ENCODE measurements around the gene ABCC4.
A peak's percentile ranks its signal among the peaks of the same experiment; 100 is the strongest.

Gene ABCC4

DNA sequence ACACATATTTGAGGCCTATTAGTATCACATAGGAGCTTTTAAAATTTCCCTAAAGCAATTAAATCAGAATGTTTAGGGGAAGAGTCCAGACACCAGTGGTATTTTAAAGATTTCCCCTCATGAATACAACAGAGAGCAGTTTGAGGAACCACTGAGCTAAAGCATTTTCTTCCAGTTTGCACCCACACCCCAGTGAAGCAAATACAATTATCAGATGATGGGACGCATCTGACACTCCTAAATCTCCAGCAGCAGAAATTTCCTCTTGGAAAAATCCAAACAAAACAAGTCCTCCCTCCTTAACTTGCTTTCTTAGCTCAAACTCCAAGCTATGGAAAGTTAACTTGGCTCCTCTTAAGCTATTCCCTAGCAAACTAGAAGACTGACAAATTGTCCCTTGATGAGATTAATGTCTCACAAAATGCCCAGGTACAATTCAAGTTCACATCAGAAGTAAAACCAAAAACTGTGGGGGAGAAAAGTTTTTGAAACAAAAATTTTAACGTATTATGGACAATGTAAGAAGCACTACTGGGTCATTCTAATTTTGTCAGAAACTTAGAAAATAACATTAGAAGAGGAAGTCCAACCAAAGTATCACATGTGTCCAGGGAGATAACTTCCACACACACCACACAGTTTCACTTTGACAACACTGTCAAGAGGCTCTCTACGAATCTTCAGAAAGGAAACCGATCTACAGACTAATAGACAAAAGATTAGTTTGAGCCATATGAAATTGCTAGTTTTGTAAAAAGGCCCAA is 74.1 kb downstream of the ABCC4 start:
- DNase-seq (ENCODE audit: low spot score): peak; percentile 56
- TF ChIP-seq, protein P1, sequence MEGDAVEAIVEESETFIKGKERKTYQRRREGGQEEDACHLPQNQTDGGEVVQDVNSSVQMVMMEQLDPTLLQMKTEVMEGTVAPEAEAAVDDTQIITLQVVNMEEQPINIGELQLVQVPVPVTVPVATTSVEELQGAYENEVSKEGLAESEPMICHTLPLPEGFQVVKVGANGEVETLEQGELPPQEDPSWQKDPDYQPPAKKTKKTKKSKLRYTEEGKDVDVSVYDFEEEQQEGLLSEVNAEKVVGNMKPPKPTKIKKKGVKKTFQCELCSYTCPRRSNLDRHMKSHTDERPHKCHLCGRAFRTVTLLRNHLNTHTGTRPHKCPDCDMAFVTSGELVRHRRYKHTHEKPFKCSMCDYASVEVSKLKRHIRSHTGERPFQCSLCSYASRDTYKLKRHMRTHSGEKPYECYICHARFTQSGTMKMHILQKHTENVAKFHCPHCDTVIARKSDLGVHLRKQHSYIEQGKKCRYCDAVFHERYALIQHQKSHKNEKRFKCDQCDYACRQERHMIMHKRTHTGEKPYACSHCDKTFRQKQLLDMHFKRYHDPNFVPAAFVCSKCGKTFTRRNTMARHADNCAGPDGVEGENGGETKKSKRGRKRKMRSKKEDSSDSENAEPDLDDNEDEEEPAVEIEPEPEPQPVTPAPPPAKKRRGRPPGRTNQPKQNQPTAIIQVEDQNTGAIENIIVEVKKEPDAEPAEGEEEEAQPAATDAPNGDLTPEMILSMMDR (IDR thresholded peaks at IDR 0.05; ENCODE audit: extremely low read depth, insufficient read depth, missing control alignments): no peak
- in situ Hi-C loops (cut with MboI; ENCODE audit: low pct_unique_long_range_greater_than_20kb, low sequenced_read_pairs, unreplicated experiment): no loop called here

DNA sequence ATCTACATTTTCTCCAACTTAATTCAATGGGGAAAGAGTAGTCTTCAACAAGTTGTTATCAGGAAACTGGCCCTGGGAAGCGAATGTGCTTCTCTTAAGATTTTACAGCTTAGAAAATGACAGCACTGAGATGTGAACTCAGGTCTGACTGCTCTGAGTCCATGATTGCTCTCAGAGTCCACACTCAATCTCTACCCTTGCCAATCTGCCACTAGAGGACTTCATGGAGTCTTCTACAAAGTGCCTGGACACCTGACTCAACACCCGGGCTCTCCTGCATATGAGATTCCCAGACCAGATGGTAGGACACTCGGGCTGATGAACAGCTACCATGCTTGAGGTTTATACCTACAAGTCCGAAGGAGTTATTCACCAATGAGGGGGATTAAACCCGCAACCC is 74.8 kb downstream of the ABCC4 start:
- DNase-seq (ENCODE audit: low spot score): no peak
- TF ChIP-seq, protein P1 (IDR thresholded peaks at IDR 0.05; ENCODE audit: extremely low read depth, insufficient read depth, missing control alignments): no peak
- in situ Hi-C loops (cut with MboI; ENCODE audit: low pct_unique_long_range_greater_than_20kb, low sequenced_read_pairs, unreplicated experiment): no loop called here

DNA sequence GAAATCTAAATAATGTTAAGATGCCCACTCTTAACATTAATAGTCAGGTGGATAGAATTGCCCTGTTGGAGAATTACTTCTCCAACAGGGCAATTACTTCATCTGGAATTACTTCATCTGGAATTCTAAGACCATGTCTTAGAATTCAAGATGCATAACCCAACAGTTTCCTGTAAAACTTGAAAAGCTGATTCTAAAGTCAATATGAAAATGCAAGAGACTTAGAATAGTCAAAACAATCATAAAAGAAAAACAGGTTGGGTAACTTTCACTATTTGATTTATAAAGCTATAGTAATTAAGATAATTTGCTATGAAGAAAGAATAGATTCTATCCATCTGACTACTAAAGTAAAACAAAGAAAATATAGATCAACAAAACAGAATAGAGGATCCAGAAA is 75.2 kb downstream of the ABCC4 start:
- TF ChIP-seq, protein P1 (IDR thresholded peaks at IDR 0.05; ENCODE audit: extremely low read depth, insufficient read depth, missing control alignments): no peak
- no peak for DNase-seq (ENCODE audit: low spot score)
- in situ Hi-C loops (cut with MboI; ENCODE audit: low pct_unique_long_range_greater_than_20kb, low sequenced_read_pairs, unreplicated experiment): no loop called here

DNA sequence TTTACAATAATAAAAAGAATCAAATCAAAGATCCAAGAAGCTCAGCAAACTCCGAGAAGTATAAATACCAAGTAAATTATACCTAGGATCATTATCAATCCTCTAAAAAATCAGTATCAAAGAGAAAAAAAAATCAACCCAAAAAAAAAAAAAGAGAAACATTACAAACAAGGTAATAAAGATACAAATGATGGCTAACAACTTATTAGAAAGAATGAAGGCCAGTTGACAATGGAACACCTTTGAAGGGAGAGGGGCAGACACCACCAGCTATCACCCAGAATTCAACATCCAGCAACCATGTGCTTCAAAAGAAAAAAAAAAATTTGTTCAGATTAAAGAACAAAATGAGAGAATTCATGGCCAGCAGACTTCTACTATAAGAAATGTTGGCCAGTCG is 77.2 kb downstream of the ABCC4 start:
- in situ Hi-C loops (cut with MboI; ENCODE audit: low pct_unique_long_range_greater_than_20kb, low sequenced_read_pairs, unreplicated experiment): no loop called here
- TF ChIP-seq, protein P1 (IDR thresholded peaks at IDR 0.05; ENCODE audit: extremely low read depth, insufficient read depth, missing control alignments): no peak
- DNase-seq (ENCODE audit: low spot score): no peak

DNA sequence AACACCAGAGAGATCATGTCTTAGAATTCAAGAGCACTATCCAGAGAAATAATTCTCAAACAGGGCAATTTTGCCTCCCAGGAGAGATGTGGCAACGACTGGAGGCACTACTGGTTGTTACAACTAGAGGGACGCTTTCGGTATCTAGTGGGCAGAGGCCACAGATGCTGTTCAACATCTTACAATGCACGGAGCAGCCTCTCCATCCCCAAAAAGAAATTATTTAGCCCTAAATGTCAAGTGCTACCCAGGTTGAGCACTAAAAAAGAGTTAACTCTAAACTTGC is 78.6 kb downstream of the ABCC4 start:
- TF ChIP-seq, protein P1 (IDR thresholded peaks at IDR 0.05; ENCODE audit: extremely low read depth, insufficient read depth, missing control alignments): peak; percentile 9
- in situ Hi-C loops (cut with MboI; ENCODE audit: low pct_unique_long_range_greater_than_20kb, low sequenced_read_pairs, unreplicated experiment): no loop called here
- DNase-seq (ENCODE audit: low spot score): no peak

DNA sequence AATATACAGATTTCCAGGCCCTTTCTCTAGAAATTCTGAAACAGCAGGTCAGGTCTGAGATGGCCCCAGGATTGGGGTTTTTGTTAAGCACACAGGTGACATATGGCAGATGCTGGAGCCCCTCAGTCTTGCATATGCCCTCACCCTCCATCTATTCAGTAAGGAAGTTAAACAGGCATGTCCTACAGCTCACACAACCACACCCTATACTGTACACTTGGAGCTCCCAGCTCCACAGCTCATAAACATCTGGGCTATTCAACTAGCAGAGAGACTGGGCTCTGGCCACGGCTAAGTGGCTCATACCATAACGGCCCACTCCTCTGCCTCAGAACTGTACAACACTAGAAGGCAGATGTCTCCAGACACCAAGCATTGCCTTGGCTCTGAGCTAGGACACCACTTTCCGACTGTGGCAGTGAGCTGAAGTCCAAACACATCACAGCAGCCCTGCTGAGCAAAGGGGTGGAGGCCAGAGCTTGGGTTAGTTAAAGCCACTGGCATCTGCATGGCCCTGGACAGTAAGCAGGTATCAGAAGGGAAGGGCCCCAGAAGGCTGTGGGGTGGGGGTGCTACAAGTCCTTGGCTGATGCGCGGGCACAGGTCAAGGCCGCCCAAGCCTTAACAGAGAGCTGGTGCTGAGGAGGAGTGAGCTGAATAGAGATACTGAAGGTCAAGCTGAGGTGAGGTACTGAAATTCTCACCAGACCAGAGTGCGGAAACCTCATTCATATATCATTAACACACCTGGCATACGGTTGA is 79.1 kb downstream of the ABCC4 start:
- TF ChIP-seq, protein P1 (IDR thresholded peaks at IDR 0.05; ENCODE audit: extremely low read depth, insufficient read depth, missing control alignments): no peak
- DNase-seq (ENCODE audit: low spot score): no peak
- in situ Hi-C loops (cut with MboI; ENCODE audit: low pct_unique_long_range_greater_than_20kb, low sequenced_read_pairs, unreplicated experiment): no loop called here
